AG10803 (cell line): Measurements from ENCODE around the gene RIMKLB.

Experiments used
- DNase-seq: peaks from one replicate; pipeline ENCODE4 v3.0.0; 2010; ENCODE audit warnings: low read depth
- H3K4me3 ChIP-seq: 2 replicates; pipeline ENCODE4 v1.5.1; 2011; ENCODE audit warnings: mild to moderate bottlenecking, low read length, control low read depth
- CTCF ChIP-seq: conservative IDR thresholded peaks from 2 replicates; pipeline ENCODE4 v1.5.1; 2011; ENCODE audit warnings: mild to moderate bottlenecking, low read length, control low read depth, inconsistent platforms

Gene RIMKLB

DNA sequence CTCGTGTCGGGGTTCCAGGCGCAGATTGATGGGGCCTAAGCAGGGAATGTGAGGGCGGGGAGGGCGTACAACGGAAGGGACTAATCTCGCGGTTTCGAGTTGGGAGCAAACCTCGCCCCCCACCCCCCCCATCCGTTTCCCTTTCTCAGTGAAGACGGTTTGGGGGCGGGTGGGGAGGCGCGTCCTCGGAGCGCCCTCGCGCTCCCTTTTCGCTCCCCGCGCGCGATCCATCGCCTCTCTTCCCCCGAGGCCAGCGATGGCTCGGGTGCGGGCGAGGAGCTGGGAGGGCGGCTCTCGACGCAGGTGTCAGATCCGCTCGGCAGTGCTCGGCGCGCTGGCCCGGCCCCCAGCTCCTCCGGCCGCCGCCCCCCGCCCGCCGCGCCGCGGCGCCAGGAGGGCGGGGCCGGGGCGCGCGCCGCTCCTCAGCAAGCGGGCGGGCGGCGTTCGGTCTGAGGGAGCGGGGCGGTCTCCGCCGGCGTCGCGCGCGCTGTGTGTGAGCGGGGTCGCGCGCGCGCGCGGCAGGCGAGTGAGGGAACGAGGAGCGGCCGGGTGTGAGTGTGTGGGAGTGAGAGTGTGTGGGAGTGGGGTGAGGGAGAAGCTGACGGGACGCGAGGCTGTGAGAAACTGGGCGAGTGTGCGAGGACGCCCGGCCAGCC lies at the start of gene RIMKLB:
TSS of gene RIMKLB (plus strand) at position 516 of the 656 bp plus-strand sequence. CDS start 15,876 bp downstream, outside the sequence.
- DNase-seq: peak; percentile 69
- TF ChIP-seq CTCF: no peak
- peak within 1 kb of the TSS; percentile 83 for H3K4me3 ChIP-seq

GRCh38 chr12:8648576-8649205 lies 49.1 kb upstream of the RIMKLB start:
- no peak for DNase-seq
- no peak for TF ChIP-seq CTCF
- no peak overlapping the region for H3K4me3 ChIP-seq

GRCh38 chr12:8655421-8655820 lies 42.4 kb upstream of the RIMKLB start:
- no peak for TF ChIP-seq CTCF

GRCh38 chr12:8658346-8658745 lies 39.4 kb upstream of the RIMKLB start:
- peak; percentile 92 for DNase-seq
- no peak for TF ChIP-seq CTCF
- no peak overlapping the region for H3K4me3 ChIP-seq

More at GRCh38 chr12:8655421-8655820, 42.4 kb upstream of the RIMKLB start:
- DNase-seq: no peak
- H3K4me3 ChIP-seq: no peak overlapping the region

GRCh38 chr12:8661016-8661415 lies 36.8 kb upstream of the RIMKLB start:
- peak overlapping the region; percentile 61 for H3K4me3 ChIP-seq
- DNase-seq: peak; percentile 23
- TF ChIP-seq CTCF: no peak

- TF ChIP-seq CTCF: no peak
- H3K4me3 ChIP-seq: peak overlapping the region; percentile 61
- peak; percentile 40 for DNase-seq
These were observed 36.0 kb upstream of the RIMKLB start for GRCh38 chr12:8661751-8662150.

GRCh38 chr12:8662593-8662992 lies 35.2 kb upstream of the RIMKLB start, which contains the start of gene MFAP5:
MFAP5 (minus strand) TSS chr12:8662826; CDS start chr12:8662104, 722 bp downstream.
- TF ChIP-seq CTCF: no peak
- peak within 1 kb of the TSS; percentile 61 for H3K4me3 ChIP-seq
- peak; percentile 92 for DNase-seq
